ENCODE results near the gene CALML6.

The CALML6 gene

DNA sequence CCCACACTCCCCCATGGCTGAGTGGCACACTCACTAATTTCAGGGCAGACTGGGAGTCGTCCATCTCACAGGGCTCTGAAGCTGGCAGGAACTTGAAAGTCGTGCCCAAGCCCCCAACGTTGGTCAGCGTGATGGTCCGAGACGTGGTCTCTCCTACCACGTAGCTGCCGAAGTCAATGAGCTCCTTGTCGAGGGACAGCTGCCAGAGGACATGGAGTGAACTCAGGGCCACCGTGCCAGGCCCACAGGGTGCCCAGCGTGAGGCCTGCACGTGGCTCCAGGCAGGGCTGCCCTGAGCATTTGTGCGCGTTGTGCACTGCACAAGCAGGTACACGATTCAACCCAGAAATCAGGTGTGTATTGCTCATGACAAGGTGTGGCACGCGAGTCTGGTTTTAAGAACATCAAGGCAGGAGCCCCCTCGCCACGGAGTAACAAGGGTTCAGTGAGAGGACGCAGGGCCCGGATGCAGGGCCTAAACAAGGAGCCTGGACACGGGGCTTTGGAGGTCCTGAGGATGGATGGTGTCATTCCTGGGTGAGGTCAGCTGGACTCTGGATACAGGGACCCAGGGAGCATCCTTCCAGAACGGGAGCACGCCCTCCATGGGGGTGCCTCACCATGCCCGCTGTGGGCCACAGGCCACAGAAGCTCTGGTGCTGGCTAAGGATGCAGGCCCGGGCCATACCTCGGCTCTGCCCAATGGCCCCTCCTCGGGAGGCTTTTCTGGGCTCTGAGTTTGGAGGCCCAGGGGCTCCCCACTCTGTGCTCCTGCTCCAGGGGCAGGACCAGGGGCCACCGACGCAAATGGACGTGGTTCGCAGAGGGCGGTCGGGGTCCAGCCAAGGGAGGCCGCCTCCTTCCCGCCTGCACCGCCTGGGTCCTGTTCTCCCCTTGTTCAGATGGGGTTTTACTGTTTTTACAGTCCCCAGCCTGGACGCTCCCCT lies 41.8 kb downstream of the CALML6 start:
- no peak overlapping the region for H3K4me3 ChIP-seq (ENCODE audit: low read length)
- DNase-seq (ENCODE audit: low read depth): no peak
- TF ChIP-seq, protein P1, sequence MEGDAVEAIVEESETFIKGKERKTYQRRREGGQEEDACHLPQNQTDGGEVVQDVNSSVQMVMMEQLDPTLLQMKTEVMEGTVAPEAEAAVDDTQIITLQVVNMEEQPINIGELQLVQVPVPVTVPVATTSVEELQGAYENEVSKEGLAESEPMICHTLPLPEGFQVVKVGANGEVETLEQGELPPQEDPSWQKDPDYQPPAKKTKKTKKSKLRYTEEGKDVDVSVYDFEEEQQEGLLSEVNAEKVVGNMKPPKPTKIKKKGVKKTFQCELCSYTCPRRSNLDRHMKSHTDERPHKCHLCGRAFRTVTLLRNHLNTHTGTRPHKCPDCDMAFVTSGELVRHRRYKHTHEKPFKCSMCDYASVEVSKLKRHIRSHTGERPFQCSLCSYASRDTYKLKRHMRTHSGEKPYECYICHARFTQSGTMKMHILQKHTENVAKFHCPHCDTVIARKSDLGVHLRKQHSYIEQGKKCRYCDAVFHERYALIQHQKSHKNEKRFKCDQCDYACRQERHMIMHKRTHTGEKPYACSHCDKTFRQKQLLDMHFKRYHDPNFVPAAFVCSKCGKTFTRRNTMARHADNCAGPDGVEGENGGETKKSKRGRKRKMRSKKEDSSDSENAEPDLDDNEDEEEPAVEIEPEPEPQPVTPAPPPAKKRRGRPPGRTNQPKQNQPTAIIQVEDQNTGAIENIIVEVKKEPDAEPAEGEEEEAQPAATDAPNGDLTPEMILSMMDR (conservative IDR thresholded peaks at IDR 0.05; ENCODE audit: low read length): no peak

DNA sequence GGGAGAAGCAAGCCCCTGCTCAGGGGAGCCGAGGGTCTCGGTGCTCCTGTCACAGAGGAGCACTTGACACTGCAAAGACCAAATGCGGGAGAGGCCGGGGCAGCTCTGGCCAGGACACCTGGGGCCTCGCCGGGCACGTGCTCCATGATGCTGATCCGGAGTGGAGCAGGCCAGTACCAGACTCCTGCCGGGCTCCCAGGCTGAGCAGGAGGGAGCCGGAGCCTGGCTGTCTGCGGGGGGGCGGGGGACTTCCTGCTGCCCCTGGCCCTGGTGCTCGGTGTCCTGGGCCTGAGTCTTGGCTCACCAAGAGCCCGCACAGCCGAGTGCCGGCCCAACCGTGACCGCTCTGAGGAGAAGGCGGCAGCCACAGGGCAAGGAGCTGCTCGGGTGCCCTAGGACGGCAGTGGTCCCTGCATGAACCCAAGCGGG lies 42.5 kb downstream of the CALML6 start:
- H3K4me3 ChIP-seq (ENCODE audit: low read length): no peak overlapping the region
- TF ChIP-seq, protein P1 (conservative IDR thresholded peaks at IDR 0.05; ENCODE audit: low read length): no peak
- no peak for DNase-seq (ENCODE audit: low read depth)

DNA sequence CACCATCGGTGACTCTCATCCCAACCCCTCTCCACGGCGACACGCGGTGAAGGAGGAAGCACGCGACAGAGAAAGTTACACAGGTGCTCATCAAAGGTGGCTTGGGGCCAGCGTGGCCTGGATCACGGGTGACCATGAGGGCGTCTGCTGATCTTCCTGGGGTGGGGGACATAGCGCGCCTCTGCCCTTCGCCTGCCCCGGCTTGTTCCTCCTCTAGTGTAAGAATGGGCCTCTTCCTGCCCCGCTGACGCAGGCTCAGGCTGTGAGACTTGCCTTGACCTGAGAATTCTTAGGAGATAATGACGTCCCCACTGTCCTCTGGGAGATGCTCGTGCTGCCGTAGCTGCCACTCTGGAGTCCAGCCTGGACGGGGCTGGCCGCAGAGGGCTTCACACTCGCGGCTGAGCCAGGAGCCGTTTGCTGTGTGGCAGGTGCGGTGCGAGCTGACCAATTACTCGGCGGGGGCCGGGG lies 43.0 kb downstream of the CALML6 start:
- no peak for DNase-seq (ENCODE audit: low read depth)
- H3K4me3 ChIP-seq (ENCODE audit: low read length): no peak overlapping the region
- TF ChIP-seq, protein P1 (conservative IDR thresholded peaks at IDR 0.05; ENCODE audit: low read length): no peak

DNA sequence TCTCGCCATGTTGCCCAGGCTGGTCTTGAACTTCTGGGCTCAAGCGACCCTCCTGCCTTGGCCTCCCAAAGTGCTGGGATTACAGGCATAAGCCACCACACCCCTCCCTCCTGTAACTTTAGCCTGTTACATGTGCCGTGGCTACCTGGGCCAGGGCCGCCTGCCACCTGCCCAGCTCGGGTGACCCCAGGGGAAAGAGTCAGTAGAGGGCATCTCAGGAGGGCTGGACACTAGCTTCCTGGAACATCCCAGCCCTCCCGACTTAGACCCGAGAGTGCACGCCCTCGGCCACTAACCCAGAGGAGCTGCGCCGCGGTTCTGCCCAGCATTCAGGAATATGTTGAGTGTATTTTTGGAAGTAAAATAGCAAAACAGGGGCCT lies 44.4 kb downstream of the CALML6 start:
- DNase-seq (ENCODE audit: low read depth): no peak
- no peak overlapping the region for H3K4me3 ChIP-seq (ENCODE audit: low read length)
- TF ChIP-seq, protein P1 (conservative IDR thresholded peaks at IDR 0.05; ENCODE audit: low read length): no peak

DNA sequence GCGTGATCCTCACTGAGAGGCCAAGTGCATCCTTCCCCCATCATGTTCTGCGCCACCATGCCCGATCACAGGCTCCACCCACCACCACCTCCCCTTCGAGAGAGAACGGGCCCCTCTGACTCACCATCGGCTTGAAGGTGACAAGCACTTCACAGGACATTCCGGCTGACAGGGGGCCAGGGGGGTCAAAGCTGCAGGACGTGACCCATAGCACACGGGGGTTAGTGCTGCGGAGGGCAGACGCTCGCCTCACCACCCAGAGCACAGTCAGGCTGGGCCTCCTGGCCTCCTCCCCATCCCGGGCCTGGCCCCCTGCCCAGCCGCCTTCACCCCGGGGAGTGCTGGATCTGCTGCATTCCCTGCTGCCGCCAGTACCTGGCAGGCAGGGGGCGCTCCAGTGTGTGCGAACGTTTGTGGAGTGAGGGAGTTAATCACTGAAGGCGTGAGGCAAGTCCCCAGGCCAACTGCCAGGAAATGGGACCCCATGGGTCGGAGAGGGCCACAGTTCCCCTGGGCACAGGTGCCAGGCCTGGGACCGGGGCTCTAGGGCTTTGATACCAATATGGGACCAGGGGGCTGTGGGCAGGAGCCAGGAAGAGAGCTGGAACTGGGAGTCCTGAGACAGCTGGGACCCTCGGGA lies 44.9 kb downstream of the CALML6 start:
- TF ChIP-seq, protein P1 (conservative IDR thresholded peaks at IDR 0.05; ENCODE audit: low read length): peak; percentile 63
- no peak overlapping the region for H3K4me3 ChIP-seq (ENCODE audit: low read length)
- DNase-seq (ENCODE audit: low read depth): peak; percentile 43

DNA sequence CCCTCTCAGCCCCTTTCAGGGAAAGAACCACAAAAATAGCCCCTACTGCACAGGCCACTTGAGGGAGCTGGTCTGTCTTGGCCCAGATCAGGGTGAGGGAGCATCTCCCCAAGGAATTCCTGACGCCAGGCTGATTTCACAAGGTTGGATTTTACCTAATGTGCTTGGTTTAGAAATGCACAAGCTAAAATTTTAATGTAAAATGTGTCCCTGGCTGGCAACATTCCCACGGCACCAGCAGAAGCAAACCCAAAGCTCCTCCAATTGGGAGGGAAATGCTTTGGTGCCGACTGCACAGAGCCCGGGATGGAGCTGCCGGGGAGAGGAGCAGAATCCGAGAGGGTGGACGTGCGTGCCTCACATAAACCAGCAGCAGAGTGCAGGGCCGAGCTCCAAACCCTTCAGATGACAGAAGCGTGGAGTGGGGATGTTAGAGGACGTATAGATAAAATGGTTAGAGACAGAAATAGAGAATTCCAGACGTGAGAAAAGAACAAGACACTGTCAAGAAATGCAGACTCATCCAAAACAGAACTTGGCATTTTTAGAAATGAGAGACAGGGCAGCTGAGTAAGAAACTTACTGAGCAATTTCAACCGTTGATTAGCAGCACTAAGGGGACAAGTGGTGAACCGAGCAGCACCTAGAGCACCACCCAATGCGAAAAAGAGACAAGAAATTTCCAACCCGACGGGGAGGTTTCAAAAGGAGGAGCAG lies 45.6 kb downstream of the CALML6 start:
- TF ChIP-seq, protein P1 (conservative IDR thresholded peaks at IDR 0.05; ENCODE audit: low read length): no peak
- DNase-seq (ENCODE audit: low read depth): peak; percentile 31
- H3K4me3 ChIP-seq (ENCODE audit: low read length): no peak overlapping the region

Data from AG10803 (cell line).